Measurements from ENCODE around the gene HIPK4.

HIPK4 gene

DNA sequence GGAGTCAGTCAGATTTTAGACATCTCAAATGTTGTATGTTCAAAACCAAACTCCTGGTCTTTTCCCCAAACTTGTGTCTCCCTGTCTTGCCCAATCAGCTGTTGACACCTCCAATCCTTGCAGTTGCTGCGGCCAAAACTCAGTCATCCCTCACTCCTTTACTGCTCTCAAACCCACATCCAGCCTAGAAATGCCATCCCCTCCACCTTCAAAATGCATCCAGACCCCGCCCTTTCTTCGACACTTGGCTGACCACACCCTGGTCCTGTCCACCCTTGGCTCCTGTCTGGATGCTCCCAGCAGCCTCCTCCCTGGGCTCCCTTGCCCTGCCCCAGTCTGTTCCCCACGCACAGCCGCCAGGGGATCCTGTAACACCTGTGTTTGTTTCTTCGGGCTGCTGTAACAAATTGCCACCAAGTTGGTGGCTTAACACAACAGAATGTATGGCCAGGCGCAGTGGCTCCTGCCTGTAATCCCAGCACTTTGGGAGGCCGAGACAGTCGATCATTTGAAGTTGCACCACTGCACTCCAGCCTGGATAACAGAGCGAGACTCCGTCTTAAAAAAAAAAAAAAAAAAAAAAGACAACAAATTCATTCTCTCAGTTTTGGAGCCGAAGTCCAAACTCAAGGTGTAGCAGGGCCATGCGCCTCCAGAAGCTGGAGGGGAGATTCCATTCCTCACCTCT is 29.8 kb downstream of the HIPK4 start:
- TF ChIP-seq, protein P1, sequence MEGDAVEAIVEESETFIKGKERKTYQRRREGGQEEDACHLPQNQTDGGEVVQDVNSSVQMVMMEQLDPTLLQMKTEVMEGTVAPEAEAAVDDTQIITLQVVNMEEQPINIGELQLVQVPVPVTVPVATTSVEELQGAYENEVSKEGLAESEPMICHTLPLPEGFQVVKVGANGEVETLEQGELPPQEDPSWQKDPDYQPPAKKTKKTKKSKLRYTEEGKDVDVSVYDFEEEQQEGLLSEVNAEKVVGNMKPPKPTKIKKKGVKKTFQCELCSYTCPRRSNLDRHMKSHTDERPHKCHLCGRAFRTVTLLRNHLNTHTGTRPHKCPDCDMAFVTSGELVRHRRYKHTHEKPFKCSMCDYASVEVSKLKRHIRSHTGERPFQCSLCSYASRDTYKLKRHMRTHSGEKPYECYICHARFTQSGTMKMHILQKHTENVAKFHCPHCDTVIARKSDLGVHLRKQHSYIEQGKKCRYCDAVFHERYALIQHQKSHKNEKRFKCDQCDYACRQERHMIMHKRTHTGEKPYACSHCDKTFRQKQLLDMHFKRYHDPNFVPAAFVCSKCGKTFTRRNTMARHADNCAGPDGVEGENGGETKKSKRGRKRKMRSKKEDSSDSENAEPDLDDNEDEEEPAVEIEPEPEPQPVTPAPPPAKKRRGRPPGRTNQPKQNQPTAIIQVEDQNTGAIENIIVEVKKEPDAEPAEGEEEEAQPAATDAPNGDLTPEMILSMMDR (IDR thresholded peaks at IDR 0.05; ENCODE audit: control insufficient read depth, insufficient read depth, low read depth, low read length, missing control alignments), result no peak
- H3K4me3 ChIP-seq (ENCODE audit: control insufficient read depth, low read depth, low read length), result no peak overlapping the region
- DNase-seq (ENCODE audit: low read depth), result no peak

DNA sequence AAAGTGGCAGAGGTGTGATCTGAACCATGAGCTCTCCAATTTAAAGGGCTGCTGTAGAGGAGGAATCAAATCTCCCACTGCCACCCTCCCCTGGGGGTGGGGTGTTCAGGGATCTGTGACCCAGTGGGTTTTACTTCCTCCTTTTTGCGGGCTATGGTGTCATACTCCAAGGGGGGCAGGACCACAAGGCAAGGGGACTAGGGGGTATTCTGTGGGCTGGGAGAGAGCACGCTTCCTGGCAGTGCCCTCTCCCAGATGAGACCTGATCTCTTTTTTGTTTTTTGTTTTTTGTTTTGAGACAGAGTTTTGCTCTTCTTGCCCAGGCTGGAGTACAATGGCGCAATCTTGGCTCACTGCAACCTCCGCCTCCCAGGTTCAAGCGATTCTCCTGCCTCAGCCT is 31.2 kb downstream of the HIPK4 start:
- H3K4me3 ChIP-seq (ENCODE audit: control insufficient read depth, low read depth, low read length), result no peak overlapping the region
- DNase-seq (ENCODE audit: low read depth), result no peak
- TF ChIP-seq, protein P1 (IDR thresholded peaks at IDR 0.05; ENCODE audit: control insufficient read depth, insufficient read depth, low read depth, low read length, missing control alignments), result no peak

DNA sequence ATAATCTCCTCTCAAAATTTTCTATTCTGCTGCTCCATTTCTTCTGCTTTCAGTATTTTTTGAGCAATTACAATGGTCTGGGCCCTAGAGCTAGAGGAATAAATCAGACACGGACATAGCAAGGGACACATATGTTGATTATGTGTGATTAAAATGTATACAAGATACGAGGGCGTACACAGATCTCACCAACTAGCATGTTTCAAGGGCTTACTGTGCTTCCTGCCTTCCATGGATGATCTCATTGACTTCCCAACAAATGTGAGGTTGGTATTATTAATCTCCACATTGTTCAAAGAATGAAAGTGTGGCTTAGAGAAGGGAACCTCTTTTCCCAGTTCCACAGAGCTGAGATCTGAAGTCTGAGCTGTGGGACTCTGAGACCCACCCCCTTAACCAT is 32.3 kb downstream of the HIPK4 start:
- no peak for DNase-seq (ENCODE audit: low read depth)
- no peak overlapping the region for H3K4me3 ChIP-seq (ENCODE audit: control insufficient read depth, low read depth, low read length)
- TF ChIP-seq, protein P1 (IDR thresholded peaks at IDR 0.05; ENCODE audit: control insufficient read depth, insufficient read depth, low read depth, low read length, missing control alignments), result no peak

DNA sequence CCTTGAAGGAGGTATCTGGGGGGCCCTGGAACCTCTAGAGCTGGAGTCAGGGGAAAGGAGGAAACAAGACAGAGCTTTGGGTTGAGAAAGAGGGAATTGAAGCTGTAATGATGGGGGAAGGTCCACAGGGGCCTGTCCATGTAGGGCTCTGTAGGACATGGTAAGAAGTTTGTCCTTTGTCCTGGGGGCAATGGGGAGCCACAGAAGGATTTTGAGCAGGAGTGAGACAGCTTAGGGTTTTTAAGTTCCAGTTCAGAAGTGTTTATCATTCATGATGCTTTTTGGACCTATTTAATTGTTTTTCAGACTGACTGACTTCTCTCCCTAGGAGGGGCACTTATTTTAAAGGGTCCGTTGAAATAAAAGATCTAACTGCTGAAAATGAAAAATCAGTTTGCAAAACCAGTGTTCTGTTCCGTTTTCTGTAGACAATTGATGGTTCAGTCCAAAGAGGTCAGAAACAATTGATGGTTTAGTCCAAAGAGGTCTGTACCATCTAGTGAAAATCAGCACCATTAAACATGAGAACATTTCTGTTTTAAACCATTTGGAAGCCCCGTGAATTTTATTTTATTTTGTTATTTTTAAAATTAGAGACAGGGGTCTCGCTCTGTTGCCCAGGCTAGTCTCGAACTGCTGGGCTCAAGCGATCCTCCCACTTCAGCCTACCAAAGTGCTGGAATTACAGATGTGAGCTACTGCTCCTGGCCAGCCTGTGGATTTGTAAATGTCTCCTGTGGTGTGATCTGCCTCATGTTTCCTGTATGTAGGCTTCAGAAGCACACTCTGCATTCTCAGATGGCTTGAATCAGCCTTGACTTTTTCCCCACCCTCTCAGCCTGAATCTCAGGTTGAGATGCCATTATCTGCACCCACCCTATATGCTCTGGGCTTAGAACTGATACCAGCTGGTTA is 33.0 kb downstream of the HIPK4 start:
- no peak for DNase-seq (ENCODE audit: low read depth)

DNA sequence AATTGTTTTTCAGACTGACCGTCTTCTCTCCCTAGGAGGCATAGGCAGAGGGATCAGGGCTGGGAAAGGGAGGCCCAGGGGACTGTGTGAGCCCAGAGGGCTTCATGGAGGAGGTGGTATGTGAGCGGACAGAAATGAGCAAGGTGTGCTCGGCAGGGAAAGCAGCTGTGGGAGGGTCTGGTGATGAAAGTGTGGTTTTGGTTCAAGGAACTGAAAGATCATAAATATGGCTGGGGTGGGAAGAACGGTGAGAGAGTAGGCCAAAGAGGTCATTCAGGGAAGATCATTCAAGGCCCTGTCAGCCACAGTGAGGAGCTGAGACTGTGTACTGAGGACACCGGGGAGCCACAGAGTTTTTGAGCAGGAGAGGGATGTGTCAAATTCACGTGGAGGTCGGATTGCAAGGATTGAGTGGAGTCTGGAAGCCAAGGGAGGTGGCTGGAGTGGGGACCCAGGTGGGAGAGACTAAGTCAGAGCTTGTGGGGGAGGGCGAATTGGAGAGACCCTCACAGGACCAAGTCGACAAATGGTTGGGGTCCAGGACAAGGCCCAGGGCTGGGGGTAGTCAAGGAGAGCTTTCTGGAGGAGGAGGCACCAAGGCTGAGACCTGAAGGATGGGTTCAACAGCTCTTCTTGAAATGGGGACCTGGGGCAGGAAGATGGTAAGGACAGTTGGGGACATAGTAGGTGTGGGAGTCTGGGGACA is 33.9 kb downstream of the HIPK4 start:
- no peak overlapping the region for H3K4me3 ChIP-seq (ENCODE audit: control insufficient read depth, low read depth, low read length)
- TF ChIP-seq, protein P1 (IDR thresholded peaks at IDR 0.05; ENCODE audit: control insufficient read depth, insufficient read depth, low read depth, low read length, missing control alignments), result no peak
- no peak for DNase-seq (ENCODE audit: low read depth)

More for the DNA sequence above, 33.0 kb downstream of the HIPK4 start:
- TF ChIP-seq, protein P1 (IDR thresholded peaks at IDR 0.05; ENCODE audit: control insufficient read depth, insufficient read depth, low read depth, low read length, missing control alignments), result no peak
- no peak overlapping the region for H3K4me3 ChIP-seq (ENCODE audit: control insufficient read depth, low read depth, low read length)

DNA sequence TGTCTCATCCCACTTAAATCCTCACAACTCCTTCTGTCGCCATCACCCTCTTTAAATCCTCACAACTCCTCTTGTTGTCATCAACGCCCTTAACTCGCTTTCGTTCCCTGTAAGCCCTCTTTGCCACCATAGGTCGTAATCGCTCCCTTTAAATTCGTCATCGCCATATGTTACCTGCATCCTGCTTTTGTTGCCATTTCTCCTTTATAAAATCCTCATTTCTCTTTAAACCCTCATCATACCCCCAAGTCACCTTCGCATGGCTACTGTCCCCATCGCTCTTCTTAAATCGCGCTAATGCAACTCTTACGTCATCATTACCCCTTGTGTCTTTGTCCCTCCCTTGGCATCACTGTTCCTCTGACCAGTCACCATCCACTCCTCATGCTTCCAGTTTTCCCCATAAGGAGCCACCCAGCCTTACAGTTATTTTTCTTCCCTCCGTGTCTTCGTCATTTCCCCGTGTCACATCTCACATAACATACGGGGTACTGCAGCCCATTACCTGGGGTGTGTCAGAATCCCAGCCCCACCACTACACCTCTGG is 40.9 kb downstream of the HIPK4 start:
- TF ChIP-seq, protein P1 (IDR thresholded peaks at IDR 0.05; ENCODE audit: control insufficient read depth, insufficient read depth, low read depth, low read length, missing control alignments), result no peak
- DNase-seq (ENCODE audit: low read depth), result peak; percentile 8
- H3K4me3 ChIP-seq (ENCODE audit: control insufficient read depth, low read depth, low read length), result peak overlapping the region; percentile 83
